Left lobe of liver (tissue), 2 donors: Measurements from ENCODE around the gene PFKP. TPM values are rescaled to one million over a fixed set of nuclear protein-coding genes. Genes with fewer than 3 reads are reported as not detected.

Source experiments
- ATAC-seq: fragments of 200-7000 bp; cut with Tn5 transposase; one replicate; pipeline ENCODE4 v1.9.1; 2020; ENCODE audit warnings: mild to moderate bottlenecking, moderate library complexity
- DNase-seq: peaks from one replicate; pipeline ENCODE4 v3.0.0-alpha.2; 2020; ENCODE audit warnings: low spot score
- total RNA-seq: library from RNA; stranded (reverse); gene quantifications from one replicate; pipeline ENCODE4 v1.2.1, GENCODE V29; 2021
- donor health status: DM: no; HTN: no; CAD: no; lungs with moderate emphysema.
- donor health status: DM: no; HTN: yes; CAD: no.

PFKP gene
- total RNA-seq, 1 donor from 2014 or later, result 4.3 TPM

DNA sequence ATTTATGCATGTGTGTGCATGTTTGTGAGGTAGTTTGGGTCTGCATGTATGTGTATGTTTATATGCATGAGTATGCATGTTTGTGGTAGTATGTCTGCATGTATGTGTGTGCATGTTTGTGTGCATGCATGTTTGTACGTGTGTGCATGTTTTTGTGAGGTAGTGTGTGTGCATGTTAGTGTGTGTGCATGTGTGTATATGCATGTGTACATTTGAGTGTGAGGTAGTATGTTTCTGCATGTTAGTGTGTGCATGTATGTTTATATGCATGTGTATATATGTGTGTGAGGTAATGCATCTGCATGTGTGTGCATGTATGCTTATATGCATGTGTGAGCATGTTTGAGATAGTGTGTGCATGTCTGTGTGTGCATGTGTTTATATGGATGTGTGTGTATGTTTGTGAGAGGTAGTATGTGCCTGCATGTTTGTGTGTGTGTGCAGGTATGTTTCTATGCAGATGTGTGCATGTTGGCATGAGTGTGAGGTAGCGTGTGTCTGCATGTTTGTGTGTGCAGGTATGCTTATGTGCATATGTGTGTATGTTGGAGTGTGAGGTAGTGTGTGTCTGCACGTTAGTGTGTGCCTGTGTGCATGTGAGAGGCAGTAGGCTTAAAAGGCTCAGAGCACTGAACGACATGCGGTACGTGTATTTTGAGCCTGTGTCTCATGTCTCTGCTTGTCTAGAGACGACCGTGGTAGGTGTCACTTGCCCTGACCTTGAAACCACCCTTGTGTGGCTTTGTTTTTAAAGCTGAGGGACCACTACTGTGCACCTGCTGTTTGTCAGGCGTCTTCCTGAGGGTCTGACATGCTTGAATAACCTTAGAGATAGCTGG lies 43.7 kb downstream of the PFKP start:
- no peak for ATAC-seq
- DNase-seq, result no peak

DNA sequence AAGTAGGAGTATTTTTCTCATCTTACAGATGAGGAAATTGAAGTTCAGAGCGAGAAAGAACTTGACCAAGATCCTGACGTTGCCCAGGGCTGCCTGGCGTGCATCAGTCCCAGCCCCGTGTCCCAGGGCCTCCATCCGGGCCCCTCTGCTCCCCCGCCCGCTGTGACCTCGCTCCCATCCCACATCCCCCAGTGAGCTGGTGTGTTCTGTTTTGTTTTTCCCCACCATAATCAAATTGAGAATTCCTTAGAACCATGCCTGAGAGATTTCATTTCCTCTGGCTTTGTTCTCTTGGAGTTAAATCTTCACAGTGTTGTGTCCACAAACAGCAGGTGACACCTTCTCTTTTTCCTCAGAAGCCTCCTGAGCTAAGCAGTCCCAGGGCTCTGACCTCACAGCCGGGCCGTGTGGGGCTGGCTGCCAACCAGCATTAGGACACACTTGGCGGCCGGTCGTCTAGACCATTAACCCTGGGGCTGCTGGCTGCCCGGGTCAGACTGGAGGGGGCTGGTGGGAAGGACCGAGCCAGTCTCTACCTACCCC lies 44.3 kb downstream of the PFKP start:
- ATAC-seq (peak; percentile 71), DNase-seq (peak; percentile 81)

DNA sequence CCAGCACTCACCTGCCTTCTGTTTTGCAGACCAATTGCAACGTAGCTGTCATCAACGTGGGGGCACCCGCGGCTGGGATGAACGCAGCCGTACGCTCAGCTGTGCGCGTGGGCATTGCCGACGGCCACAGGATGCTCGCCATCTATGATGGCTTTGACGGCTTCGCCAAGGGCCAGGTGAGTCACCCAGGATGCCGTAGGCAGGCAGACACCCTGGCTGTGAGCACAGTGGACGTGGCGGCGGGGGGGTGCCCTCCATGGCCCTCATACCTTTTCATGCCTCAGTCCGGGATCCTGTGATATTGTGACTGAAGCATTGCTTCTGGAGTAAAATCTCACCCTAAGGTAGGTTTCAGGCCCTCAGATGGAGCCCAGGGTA lies 46.0 kb downstream of the PFKP start:
- no peak for ATAC-seq

DNA sequence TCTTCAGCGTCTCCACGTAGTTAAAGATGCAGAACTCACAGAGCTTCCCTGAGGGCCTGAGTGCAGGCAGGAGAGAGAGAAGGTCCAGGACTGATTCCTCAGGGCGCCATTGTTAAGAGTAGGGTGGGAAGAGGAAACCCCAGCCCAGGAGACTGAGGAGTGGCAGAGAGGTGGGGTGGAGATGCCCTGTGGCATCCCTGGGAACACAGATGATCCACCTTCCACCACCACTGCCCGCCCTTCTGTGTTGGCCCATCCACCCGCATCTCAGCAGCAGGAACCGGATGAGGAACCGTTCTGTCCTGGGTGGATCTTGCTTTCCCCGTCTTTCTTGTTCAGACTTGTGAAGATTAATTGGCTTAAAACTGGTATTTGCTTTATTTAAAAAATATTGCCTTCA lies 48.3 kb downstream of the PFKP start:
- DNase-seq (no peak), ATAC-seq (no peak)

More for the DNA sequence above, 46.0 kb downstream of the PFKP start:
- DNase-seq, result no peak

DNA sequence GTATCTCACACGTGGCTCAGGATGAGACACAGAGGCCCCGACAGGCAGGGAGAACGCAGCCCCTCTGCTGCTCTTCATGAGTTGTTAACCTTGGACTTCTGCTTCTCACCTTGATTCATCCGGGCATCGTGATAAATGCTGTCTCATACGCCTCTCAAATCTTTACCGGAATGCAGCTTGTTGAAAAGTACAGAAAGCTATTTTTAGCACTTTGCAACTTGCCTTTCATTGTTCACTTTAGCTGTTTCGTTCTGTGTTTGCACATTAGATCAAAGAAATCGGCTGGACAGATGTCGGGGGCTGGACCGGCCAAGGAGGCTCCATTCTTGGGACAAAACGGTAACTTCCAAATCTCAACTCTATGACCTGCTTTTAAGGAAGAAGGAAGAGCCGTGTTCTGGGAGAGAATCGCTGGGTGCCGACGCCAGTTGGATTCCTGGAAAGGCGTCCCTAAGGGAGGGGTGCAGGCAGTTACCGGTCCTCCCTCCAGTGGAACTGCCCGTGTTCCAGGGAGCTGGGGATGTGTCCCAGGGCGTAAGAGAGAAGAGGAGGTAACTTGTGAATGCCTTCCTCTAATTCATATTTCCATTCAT lies 49.3 kb downstream of the PFKP start:
- ATAC-seq (no peak), DNase-seq (no peak)

DNA sequence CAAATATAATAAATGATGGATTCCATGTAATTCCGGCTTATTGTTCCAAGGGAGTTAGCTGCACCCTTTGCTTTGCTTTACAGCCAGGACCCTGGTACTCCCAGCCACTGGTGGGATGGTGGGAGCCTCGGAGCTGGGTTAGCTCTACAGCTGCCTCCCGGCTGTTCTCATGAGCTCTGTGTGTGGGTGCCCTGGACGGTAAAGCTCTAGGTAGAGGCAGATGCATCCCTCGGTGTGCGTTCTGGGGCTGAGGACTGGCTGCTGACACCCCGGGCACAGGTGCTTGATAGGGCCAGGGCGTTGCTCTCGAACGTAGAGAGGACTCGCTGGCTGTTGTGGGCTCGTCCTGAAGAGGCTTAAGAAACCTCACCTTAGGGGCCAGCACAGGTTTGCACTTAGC lies 50.1 kb downstream of the PFKP start:
- DNase-seq, result no peak
- no peak for ATAC-seq

DNA sequence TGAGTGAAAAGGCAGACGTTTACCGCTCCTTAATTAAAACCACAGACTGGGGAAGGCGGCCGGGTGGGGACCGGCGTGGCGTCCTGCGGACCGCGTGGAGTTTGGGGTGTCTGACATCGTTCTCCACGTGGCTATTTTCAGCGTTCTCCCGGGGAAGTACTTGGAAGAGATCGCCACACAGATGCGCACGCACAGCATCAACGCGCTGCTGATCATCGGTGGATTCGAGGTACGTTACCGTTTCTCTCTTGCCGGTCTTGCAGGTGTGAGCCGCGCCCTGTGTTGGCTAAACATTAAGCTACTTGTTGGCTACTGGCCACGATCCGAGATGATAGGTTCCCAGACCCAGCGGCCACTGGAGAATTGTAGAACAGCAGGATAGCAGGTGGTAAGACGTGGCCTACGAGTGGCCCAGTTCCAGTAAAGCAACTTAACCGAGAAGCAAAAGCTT lies 51.3 kb downstream of the PFKP start:
- no peak for DNase-seq

DNA sequence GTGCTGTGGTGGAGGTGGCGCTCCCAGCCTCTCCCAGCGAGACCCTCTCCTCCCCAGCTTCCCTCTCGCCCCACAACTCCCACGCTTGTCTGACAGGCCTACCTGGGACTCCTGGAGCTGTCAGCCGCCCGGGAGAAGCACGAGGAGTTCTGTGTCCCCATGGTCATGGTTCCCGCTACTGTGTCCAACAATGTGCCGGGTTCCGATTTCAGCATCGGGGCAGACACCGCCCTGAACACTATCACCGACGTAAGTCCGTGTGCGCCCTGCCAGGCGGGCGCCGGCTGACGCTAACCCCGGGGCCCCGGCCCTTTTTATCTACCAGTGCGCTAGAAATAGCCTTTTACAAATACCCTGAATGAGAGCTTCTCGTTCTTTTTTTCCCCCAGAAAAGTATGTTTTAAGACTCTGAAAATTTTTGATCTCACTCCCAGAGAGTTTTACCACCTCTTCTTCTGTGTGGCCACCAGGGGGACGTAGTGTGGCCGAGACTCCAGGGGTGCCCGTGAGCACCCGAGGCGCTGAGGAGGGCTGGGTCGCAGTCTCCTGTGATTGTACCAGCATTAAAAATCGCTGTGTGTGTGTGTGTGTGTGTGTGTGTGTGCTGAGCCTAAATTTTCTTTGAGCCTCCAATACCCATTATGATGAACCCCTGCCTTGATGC lies 52.6 kb downstream of the PFKP start:
- DNase-seq (no peak), ATAC-seq (peak; percentile 20)

More for the DNA sequence above, 51.3 kb downstream of the PFKP start:
- ATAC-seq, result no peak

DNA sequence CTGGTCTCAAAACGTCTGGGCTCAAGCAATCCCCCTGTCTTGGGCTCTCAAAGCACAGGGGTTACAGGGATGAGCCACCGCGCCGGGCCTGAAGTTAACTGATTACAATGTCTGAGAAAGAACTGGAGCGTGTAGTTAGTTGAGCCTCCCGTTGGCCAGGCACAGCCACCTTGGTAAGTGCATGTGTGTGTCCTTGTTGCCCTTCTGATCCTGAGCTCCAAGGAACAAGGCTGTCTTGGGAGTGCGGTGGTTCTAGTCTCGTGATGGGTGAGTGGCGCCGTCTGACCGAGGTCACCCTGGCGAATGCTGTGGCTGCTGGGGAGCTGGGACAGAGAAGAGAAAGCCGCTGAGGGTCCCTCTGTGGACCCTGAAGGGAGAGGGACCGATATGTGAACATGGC lies 54.7 kb downstream of the PFKP start:
- ATAC-seq (no peak), DNase-seq (no peak)

DNA sequence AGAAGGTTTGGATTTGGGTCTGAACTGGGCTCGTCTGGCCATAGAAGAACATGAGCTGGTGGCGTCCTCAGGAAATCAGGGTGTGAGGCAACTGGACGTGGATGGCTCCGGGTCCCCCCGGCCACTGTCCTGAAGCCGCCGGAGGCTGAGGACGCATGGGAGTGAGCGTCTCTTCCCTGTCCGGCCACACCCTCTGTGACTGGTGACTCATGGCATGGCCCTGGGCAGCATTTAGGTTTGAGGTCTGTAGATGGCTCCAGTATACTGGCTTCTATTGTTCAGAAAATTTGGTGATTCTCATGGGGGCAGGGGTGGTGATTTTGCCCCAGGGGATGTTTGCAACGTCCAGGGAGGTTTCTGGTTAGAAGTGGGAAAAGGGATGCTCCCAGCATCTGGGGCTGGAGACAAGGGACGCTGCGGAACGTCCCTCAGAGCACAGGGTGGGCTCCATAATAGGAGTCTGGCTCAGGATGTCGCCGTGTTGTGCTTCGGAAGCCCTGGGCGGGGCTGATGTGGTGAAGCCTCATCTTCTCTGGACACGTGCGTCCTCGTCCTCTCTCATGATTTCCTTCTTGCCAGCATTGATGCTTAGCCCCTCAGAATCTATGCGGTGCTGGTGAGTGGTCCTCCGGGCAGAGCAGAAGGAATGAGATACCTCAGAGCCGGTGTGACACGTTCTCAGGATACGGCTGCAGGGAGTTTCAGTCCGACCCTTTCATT lies 55.3 kb downstream of the PFKP start:
- DNase-seq, result no peak
- no peak for ATAC-seq

DNA sequence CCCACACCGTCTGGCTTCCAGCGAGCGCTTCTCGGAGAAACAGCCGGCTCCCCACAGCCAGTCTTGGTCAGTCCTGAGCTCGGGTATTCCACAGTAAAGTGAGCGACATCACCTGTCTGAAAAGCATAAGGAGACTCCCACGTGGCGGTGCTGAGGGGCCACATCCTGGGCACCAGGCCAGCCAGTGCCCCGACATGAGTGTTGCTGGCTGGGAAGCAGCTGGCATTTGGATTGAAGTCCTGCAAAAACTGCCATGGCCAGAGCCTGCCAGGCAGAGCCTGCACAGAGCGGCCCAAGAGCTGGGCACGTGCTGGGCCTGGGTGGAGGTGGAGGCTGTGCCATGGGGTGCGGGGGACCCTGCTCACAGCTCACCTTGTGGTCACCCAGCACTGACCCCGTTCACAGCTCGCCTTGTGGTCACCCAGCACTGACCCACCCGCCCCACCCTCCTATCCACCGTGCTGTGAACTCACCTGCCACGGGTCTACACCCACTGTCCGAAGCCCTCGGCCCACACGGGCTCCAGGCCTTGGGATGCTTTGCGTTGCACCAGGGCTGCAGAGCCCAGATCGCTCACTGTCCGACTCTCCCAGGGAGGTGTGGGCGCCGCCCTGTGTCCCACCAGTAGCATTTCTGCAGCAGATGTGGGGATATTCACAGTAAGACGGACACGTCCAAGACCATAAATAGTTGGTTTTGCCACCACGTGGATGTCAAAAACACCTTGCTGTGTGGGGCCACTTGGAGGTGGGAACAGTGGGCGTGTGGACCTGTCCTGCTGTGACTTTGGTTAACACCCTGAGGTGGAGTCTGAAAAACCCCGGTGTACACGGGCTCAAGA lies 56.4 kb downstream of the PFKP start:
- no peak for DNase-seq

DNA sequence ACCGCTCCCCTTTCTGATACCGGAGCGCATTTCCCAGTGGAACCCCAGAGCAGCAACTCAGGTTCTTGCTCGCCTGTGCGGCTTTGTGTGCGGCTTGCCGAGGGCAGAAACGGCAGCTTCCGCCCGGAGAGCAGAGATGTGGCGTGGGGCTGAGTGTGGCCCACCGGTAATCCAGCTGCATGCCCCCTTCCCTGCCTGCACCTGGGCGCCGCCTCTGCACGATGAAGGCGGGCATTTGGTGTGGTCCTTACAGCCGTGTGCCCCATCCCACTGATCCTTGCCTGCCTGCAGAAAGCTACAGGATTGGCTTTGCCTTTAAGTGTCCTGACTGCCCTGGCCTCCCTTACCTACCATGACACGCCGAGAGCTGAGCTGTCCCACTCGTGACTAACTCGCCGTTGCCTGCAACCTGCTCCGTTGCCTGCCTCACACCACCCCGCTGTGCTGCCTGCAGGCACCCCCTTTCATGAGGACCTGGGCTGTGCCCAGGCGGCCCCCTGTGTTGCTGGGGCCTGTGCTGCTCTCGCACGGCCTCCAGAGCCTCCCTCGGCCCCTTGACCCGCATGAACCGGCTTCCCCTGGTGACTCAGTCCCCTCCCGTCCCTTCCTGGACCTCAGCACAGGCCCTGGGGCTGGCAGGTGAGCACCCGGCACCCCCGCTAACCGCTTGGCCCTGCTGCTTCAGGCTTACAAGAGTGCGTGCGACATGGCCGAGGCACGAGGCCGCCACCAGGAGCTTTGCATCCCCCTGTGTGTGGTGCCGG lies 57.2 kb downstream of the PFKP start:
- ATAC-seq (no peak), DNase-seq (no peak)

More for the DNA sequence above, 56.4 kb downstream of the PFKP start:
- ATAC-seq, result no peak

DNA sequence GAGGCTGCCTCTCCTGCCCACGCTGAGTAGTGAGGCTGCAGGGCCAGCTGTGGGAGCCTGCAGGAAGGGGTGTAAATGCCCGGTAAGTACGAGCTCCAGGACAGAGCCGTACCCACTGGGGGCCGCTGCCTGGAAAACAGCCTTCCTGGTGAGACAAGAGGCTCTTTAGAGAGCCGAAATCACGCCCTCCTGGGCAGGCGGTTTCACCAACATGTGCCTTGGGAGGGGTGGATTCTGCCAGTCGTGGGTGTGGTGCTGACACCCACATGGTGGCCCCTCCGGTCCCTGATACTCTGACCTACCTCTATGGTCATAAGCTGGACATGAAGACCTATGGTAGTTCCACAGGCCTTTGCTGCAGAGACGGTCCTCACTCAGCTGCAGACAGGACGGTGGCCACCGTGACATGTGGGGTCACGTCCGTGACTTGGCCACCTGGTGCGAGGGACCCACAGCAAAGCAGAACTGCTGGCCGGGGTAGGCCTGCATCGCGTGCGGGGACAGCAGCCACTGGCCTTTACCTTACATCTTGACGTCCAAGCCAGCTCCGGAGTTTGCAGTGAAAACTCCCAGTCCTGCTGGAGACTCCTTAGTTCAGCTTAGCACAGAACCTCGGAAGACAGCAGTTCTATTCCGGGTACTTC lies 58.3 kb downstream of the PFKP start:
- no peak for DNase-seq
- no peak for ATAC-seq

DNA sequence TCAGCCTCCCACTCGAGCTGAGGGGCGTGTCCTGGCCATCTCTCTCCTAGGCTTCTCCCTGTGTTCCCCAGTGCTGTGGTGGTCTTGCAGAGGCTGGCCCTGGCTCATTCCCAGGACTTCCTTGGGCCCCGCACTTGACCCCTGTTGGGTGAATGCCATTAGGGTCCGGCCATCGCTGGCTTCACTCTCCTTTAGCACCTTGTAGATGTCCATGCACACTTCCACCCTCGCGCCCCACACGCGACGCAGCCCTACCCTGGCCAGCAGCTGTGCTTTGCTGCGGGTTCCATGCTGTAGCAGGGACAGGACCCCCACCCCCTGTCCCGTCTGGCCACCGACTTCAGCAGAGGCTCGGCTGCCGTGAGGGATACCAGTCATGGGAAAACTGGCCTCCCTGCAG lies 58.9 kb downstream of the PFKP start:
- ATAC-seq, result no peak
- no peak for DNase-seq

DNA sequence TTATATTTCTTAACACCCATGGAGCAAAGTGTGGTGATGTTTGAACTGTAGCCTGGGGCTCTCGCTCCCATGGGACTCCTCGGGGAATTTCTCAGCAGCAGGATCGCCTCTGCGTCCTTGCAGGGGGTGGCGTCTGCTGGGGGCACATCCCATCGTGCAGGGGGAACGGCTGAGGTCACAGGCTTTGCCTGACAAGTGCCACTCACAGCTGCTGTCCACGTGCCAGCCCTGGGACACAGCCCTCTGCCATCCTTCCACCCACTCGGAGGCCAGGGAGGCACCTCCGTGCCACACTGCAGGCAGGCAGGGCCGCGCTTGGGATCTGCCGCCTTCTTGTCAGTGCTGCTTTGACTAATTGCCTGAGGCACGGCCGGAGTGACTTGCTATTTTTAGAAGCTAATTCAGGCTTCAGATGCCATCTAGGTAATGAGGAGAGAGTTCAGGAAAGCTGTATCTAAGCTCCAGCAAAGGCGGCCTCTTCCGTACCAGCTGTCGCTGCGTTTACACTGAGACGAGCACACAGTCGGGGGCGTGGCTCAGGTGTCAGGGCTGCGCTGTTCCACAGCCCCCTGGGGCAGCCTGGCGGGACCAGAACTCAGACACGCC lies 59.5 kb downstream of the PFKP start:
- DNase-seq (no peak), ATAC-seq (no peak)

DNA sequence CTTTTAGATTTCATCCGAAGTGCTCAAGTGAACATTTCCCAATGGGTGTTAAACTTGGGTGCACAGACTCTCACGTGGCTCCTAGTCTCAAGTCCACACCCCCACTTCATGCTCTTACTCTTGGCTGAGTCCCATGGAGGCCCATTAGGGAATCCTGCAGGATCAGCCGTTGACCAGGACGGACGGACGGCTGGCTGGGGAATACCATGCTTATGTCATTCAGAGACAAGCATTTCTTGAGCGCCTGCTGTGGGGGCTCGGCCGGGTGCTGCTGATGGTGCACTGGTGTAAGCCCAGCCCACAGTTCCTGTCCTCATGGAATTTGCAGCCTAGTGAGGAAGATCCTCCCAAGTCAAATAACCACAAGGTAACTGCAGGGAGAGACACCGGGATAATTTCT lies 60.6 kb downstream of the PFKP start:
- DNase-seq, result no peak
- ATAC-seq, result no peak

DNA sequence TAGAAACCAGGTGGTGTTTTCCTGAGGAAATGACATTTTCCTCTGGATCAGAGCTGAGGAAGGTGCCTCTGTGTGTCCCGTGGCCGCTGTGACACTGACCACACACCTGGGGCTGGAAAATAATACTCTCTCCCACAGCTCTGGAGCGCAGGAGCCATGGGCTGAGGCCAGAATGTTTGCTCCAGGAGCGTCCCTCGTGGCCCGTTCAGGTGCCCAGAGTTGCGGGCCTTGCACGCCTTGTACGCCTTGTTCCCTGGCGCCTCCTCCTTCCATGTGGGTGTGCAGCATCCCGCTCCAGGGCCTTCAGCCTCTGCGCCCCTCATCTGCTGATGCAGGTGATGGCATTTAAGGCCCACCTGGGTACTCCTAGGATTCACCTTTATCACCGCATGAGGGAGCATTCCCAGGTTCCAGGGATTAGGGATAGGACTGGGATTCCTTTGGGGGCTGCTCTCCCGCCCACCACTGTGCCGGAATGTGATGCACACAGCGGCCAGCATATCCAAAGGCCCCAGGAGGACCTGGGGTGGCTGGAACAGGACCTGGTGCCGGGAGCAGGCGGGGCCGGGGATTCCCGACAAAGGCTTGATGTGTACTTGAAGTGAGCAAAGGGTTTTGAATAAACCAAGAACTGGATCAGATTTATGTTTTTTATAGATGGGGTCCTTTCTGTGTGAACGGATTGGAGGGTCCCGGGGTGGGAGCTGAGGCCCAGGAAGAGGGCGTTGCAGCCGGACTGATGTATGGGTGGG lies 61.2 kb downstream of the PFKP start:
- DNase-seq (no peak), ATAC-seq (no peak)
